Neural cell (in vitro differentiated cells): Measurements from ENCODE around the gene COLGALT1. TPM values are rescaled to one million over a fixed set of nuclear protein-coding genes. Genes with fewer than 3 reads are reported as not detected.

ENCODE experiments used
- H2AFZ ChIP-seq: fragments of 200-600, 300-800 bp; sonication (generic), shearing (Covaris generic); 2 replicates; pipeline ENCODE4 v1.6.0; 2014; ENCODE audit warnings: low read depth, mild to moderate bottlenecking, antibody characterized with exemption, low read length, moderate library complexity
- H3F3A ChIP-seq: fragments of 200-600 bp; shearing (Covaris generic); 2 replicates; pipeline ENCODE4 v1.6.1; 2016; ENCODE audit warnings: mild to moderate bottlenecking, moderate library complexity, mixed read lengths, antibody characterized with exemption, low read length; ENCODE audit not compliant: insufficient read depth, poor library complexity, severe bottlenecking
- H3K27ac ChIP-seq: fragments of 200-600, 300-800 bp; sonication (generic), shearing (Covaris generic); 2 replicates; pipeline ENCODE4 v1.5.1; 2014; ENCODE audit warnings: mild to moderate bottlenecking, low read length, moderate library complexity
- H3K27me3 ChIP-seq: fragments of 300-800, 200-600 bp; sonication (generic), shearing (Covaris generic); 2 replicates; pipeline ENCODE4 v1.6.0; 2014; ENCODE audit warnings: mild to moderate bottlenecking, low read depth, low read length, moderate library complexity; ENCODE audit not compliant: insufficient read depth
- H3K36me3 ChIP-seq: fragments of 300-800, 200-600 bp; sonication (generic), shearing (Covaris generic); 2 replicates; pipeline ENCODE4 v1.5.1; 2014; ENCODE audit warnings: mild to moderate bottlenecking, antibody characterized with exemption, low read length, moderate library complexity; ENCODE audit not compliant: insufficient read depth
- H3K4me2 ChIP-seq: fragments of 300-800, 200-600 bp; sonication (generic), shearing (Covaris generic); 2 replicates; pipeline ENCODE4 v1.6.0; 2014; ENCODE audit warnings: mild to moderate bottlenecking, low read length
- H3K4me3 ChIP-seq: fragments of 300-800, 200-600 bp; sonication (generic), shearing (Covaris generic); 2 replicates; pipeline ENCODE4 v1.5.1; 2014; ENCODE audit warnings: mild to moderate bottlenecking, low read length, moderate library complexity
- H3K79me2 ChIP-seq: fragments of 200-600 bp; shearing (Covaris generic); replicated peaks from 2 replicates; pipeline ENCODE4 v1.6.0; 2014; ENCODE audit warnings: mild to moderate bottlenecking, low read length, moderate library complexity; ENCODE audit not compliant: insufficient read depth
- H3K9ac ChIP-seq: fragments of 300-800, 200-600 bp; sonication (generic), shearing (Covaris generic); 2 replicates; pipeline ENCODE4 v1.6.1; 2016; ENCODE audit warnings: mild to moderate bottlenecking, low read length, mixed read lengths
- H3K9me2 ChIP-seq: fragments of 200-600 bp; shearing (Covaris generic); 2 replicates; pipeline ENCODE4 v1.6.1; 2016; ENCODE audit warnings: mild to moderate bottlenecking, low read length, mixed read lengths; ENCODE audit not compliant: insufficient read depth
- H3K9me3 ChIP-seq: fragments of 200-600, 300-800 bp; sonication (generic), shearing (Covaris generic); 2 replicates; pipeline ENCODE4 v1.6.1; 2016; ENCODE audit warnings: mild to moderate bottlenecking, mixed run types, low read length, moderate library complexity, mixed read lengths
- H4K20me1 ChIP-seq: fragments of 200-600 bp; shearing (Covaris generic); 2 replicates; pipeline ENCODE4 v1.6.1; 2016; ENCODE audit warnings: mild to moderate bottlenecking, mixed run types; ENCODE audit not compliant: insufficient read depth
- CTCF ChIP-seq: fragments of 450-650 bp; IDR thresholded peaks from 2 replicates; pipeline ENCODE4 v1.5.1; 2014; ENCODE audit warnings: antibody characterized with exemption, mild to moderate bottlenecking, moderate library complexity; ENCODE audit not compliant: poor library complexity, severe bottlenecking
- EP300 ChIP-seq: fragments of 450-650 bp; conservative IDR thresholded peaks from 2 replicates; pipeline ENCODE4 v1.6.1; 2014; ENCODE audit warnings: antibody characterized with exemption, mild to moderate bottlenecking, moderate library complexity; ENCODE audit not compliant: poor library complexity, severe bottlenecking
- EZH2 ChIP-seq: fragments of 200-600, 300-800 bp; shearing (Covaris generic), sonication (generic); IDR thresholded peaks from 2 replicates; pipeline ENCODE4 v1.6.1; 2014; ENCODE audit warnings: antibody characterized with exemption, low read length, borderline replicate concordance, mild to moderate bottlenecking; ENCODE audit not compliant: insufficient read depth, poor library complexity, severe bottlenecking
- MXI1 ChIP-seq: fragments of 450-650 bp; conservative IDR thresholded peaks from 2 replicates; pipeline ENCODE4 v1.6.1; 2014; ENCODE audit warnings: antibody characterized with exemption, mild to moderate bottlenecking; ENCODE audit not compliant: poor library complexity, severe bottlenecking
- POLR2AphosphoS5 ChIP-seq: IDR thresholded peaks from 2 replicates; pipeline ENCODE4 v1.6.1; 2012
- RAD21 ChIP-seq: fragments of 450-650 bp; conservative IDR thresholded peaks from 2 replicates; pipeline ENCODE4 v1.6.1; 2014; ENCODE audit warnings: antibody characterized with exemption, mild to moderate bottlenecking, moderate library complexity
- REST ChIP-seq: IDR thresholded peaks from 2 replicates; pipeline ENCODE4 v1.6.1; 2012; ENCODE audit warnings: borderline replicate concordance
- SMC3 ChIP-seq: fragments of 450-650 bp; conservative IDR thresholded peaks from 2 replicates; pipeline ENCODE4 v1.6.1; 2014; ENCODE audit warnings: antibody characterized with exemption, mild to moderate bottlenecking, moderate library complexity; ENCODE audit not compliant: poor library complexity
- TAF1 ChIP-seq: IDR thresholded peaks from 2 replicates; pipeline ENCODE4 v1.6.1; 2012; ENCODE audit warnings: low read depth
- polyA plus RNA-seq: library from polyadenylated mRNA; depleted of rRNA; stranded (reverse); fragments of >200 nt; gene quantifications from 2 replicates; pipeline ENCODE4 v1.2.3, GENCODE V29; 2014

COLGALT1 gene
- polyA plus RNA-seq, 1 donor from 2014 or later = 18.8 TPM

GRCh38 chr19:17543986-17544385 lies 11.5 kb upstream of the COLGALT1 start:
- Histone ChIP-seq H3K27me3 (peaks cover 6% of the 10 kb centered on the region), H3K79me2 (no peaks in the 10 kb centered on the region), H3K9me3 (no peaks in the 10 kb centered on the region), H4K20me1 (no peaks in the 10 kb centered on the region), H3F3A (no peaks in the 10 kb centered on the region), H3K4me2 (no peak overlapping the region), H3K9ac (no peak overlapping the region), H3K9me2 (no peaks in the 10 kb centered on the region), H3K27ac (no peak overlapping the region), H3K4me3 (no peak overlapping the region), H3K36me3 (no peaks in the 10 kb centered on the region), H2AFZ (no peak overlapping the region)
- TF ChIP-seq RAD21 = no peak
- TF ChIP-seq MXI1 = no peak
- no peak for TF ChIP-seq CTCF
- TF ChIP-seq EZH2 = no peak
- TF ChIP-seq REST = no peak
- TF ChIP-seq TAF1 = no peak
- no peak for TF ChIP-seq EP300
- TF ChIP-seq SMC3 = no peak
- TF ChIP-seq POLR2AphosphoS5 = no peak

- H3K27ac ChIP-seq = no peak overlapping the region
- H3K9me3 ChIP-seq = no peaks in the 10 kb centered on the region
- no peak for TF ChIP-seq TAF1
- no peak for TF ChIP-seq MXI1
- TF ChIP-seq EP300 = no peak
- TF ChIP-seq POLR2AphosphoS5 = no peak
- no peak for TF ChIP-seq EZH2
- TF ChIP-seq CTCF = no peak
- no peak for TF ChIP-seq REST
- no peak for TF ChIP-seq SMC3
- no peak for TF ChIP-seq RAD21
These were observed 11.0 kb upstream of the COLGALT1 start for GRCh38 chr19:17544418-17544817.

More at GRCh38 chr19:17544418-17544817, 11.0 kb upstream of the COLGALT1 start:
- Histone ChIP-seq H3K9ac (no peak overlapping the region), H3K36me3 (no peaks in the 10 kb centered on the region), H4K20me1 (no peaks in the 10 kb centered on the region), H3K4me2 (no peak overlapping the region), H3K4me3 (no peak overlapping the region), H3K9me2 (no peaks in the 10 kb centered on the region), H3K27me3 (peaks cover 1% of the 10 kb centered on the region), H2AFZ (no peak overlapping the region), H3K79me2 (no peaks in the 10 kb centered on the region), H3F3A (no peaks in the 10 kb centered on the region)
